NT2/D1 (cell line): Measurements from ENCODE around the gene SUGP1.

ENCODE experiments used
- SUZ12 ChIP-seq: IDR thresholded peaks from 2 replicates; pipeline ENCODE4 v1.6.1; 2011; ENCODE audit not compliant: insufficient read length, insufficient read depth; ENCODE audit errors: extremely low read depth
- YY1 ChIP-seq: IDR thresholded peaks from 2 replicates; pipeline ENCODE4 v1.6.1; 2011; ENCODE audit not compliant: insufficient read length, insufficient read depth

GRCh38 chr19:19256072-19256969, 64.0 kb downstream of the SUGP1 start:
- TF ChIP-seq YY1 (no peak), SUZ12 (no peak)
